Activated naive CD8-positive, alpha-beta T cell treated with anti-CD3 and anti-CD28 coated beads, Interleukin-2, amount 50 U/mL, for 24 hours (primary cell): ENCODE measurements around the gene ETV2.
"Not testable (repeated sequence)": the region's sequence is repeated elsewhere in the genome, so short reads cannot be mapped to it uniquely, and the experiment has no call there.

Experiments used
- ATAC-seq: fragments of 150-1000 bp; cut with Tn5 transposase; one replicate; pipeline ENCODE4 v1.10.0; 2021
- DNase-seq: peaks from one replicate; pipeline ENCODE4 v3.0.0; 2021
- H3K27ac Mint-ChIP-seq: one replicate; pipeline ENCODE4 v1.8.0; 2021; ENCODE audit warnings: mild to moderate bottlenecking, mixed read lengths
- H3K27me3 Mint-ChIP-seq: one replicate; pipeline ENCODE4 v1.8.0; 2021; ENCODE audit warnings: mixed read lengths
- H3K36me3 Mint-ChIP-seq: one replicate; pipeline ENCODE4 v1.8.0; 2021; ENCODE audit warnings: low read depth, mixed read lengths
- H3K4me1 Mint-ChIP-seq: one replicate; pipeline ENCODE4 v1.8.0; 2021; ENCODE audit warnings: mixed read lengths
- H3K4me3 Mint-ChIP-seq: one replicate; pipeline ENCODE4 v1.8.0; 2021; ENCODE audit warnings: mild to moderate bottlenecking, moderate library complexity, mixed read lengths
- H3K9me3 Mint-ChIP-seq: one replicate; pipeline ENCODE4 v1.8.0; 2021; ENCODE audit warnings: mixed read lengths

The ETV2 gene

DNA sequence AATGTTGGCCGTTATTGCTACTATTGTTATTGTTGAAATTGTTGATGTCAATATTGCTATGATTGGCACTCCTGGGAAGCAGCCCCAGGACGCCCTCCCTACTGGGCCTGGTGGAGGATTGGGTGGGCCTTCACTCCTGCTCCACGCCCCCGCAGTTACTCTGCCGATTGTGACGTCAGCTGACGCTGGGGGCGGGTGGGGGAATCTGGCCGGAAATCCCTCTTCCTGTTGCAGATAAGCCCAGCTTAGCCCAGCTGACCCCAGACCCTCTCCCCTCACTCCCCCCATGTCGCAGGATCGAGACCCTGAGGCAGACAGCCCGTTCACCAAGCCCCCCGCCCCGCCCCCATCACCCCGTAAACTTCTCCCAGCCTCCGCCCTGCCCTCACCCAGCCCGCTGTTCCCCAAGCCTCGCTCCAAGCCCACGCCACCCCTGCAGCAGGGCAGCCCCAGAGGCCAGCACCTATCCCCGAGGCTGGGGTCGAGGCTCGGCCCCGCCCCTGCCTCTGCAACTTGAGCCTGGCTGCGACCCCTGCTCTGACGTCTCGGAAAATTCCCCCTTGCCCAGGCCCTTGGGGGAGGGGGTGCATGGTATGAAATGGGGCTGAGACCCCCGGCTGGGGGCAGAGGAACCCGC is at the start of gene ETV2:
Gene ETV2 (plus strand): TSS at position 231 of the 637 bp plus-strand sequence. CDS start 716 bp downstream, outside the sequence.
- peaks cover 6% of the 10 kb centered on the region for H3K36me3 Mint-ChIP-seq
- ATAC-seq (no peak), DNase-seq (peak; percentile 70)
- no peaks in the 10 kb centered on the region for H3K9me3 Mint-ChIP-seq
- H3K27me3 Mint-ChIP-seq, result no peaks in the 10 kb centered on the region
- H3K4me3 Mint-ChIP-seq, result peak within 1 kb of the TSS; percentile 82
- peak within 1 kb of the TSS; percentile 62 for H3K27ac Mint-ChIP-seq
- peaks cover 34% of the 10 kb centered on the region for H3K4me1 Mint-ChIP-seq

DNA sequence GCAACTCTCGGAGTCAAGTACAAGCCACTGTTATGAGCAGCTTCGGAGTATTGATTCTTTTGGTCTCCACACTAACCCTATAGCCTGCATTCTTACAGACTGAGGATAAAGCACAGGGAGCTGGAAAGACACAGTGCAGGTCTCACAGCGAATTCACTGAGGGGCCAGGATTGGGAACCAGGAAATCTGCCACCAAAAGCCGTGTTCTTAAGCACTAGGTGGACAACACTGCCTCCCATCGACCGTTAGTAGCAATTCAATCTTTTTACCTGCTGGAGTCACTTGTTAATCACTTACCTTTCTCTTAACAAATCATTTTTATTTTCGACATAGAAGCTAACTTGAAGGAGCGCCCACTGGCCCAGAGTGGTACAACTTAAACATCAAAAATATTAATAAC is 49.3 kb upstream of the ETV2 start:
- ATAC-seq (no peak), DNase-seq (peak; percentile 12)
- no peak overlapping the region for H3K4me3 Mint-ChIP-seq
- H3K36me3 Mint-ChIP-seq, result no peaks in the 10 kb centered on the region
- peaks cover 5% of the 10 kb centered on the region for H3K27me3 Mint-ChIP-seq
- H3K27ac Mint-ChIP-seq, result no peak overlapping the region
- peaks cover 3% of the 10 kb centered on the region for H3K4me1 Mint-ChIP-seq
- H3K9me3 Mint-ChIP-seq, result no peaks in the 10 kb centered on the region

- not testable (repeated sequence) for H3K27ac Mint-ChIP-seq, H3K36me3 Mint-ChIP-seq, H3K27me3 Mint-ChIP-seq, DNase-seq, H3K4me1 Mint-ChIP-seq, H3K4me3 Mint-ChIP-seq, H3K9me3 Mint-ChIP-seq, ATAC-seq
Observed at GRCh38 chr19:35595026-35595425, 46.5 kb upstream of the ETV2 start.

GRCh38 chr19:35595928-35596327 is 45.6 kb upstream of the ETV2 start:
- no peak overlapping the region for H3K27ac Mint-ChIP-seq
- H3K36me3 Mint-ChIP-seq, result no peaks in the 10 kb centered on the region
- no peak overlapping the region for H3K4me3 Mint-ChIP-seq
- ATAC-seq (no peak), DNase-seq (no peak)
- peaks cover 3% of the 10 kb centered on the region for H3K4me1 Mint-ChIP-seq
- H3K9me3 Mint-ChIP-seq, result no peaks in the 10 kb centered on the region
- H3K27me3 Mint-ChIP-seq, result peaks cover 10% of the 10 kb centered on the region

GRCh38 chr19:35596366-35596999 is 45.1 kb upstream of the ETV2 start:
- Mint-ChIP-seq H3K36me3 (no peaks in the 10 kb centered on the region), H3K9me3 (no peaks in the 10 kb centered on the region), H3K27me3 (peaks cover 10% of the 10 kb centered on the region), H3K4me1 (peaks cover 3% of the 10 kb centered on the region), H3K4me3 (no peak overlapping the region), H3K27ac (no peak overlapping the region)
- peak; percentile 77 for ATAC-seq
- DNase-seq, result peak; percentile 16

- H3K4me1 Mint-ChIP-seq, result no peaks in the 10 kb centered on the region
- H3K27me3 Mint-ChIP-seq, result peaks cover 5% of the 10 kb centered on the region
- no peak overlapping the region for H3K4me3 Mint-ChIP-seq
- no peak for DNase-seq
- no peak overlapping the region for H3K27ac Mint-ChIP-seq
- peaks cover under 1% of the 10 kb centered on the region for H3K9me3 Mint-ChIP-seq
- ATAC-seq, result no peak
- H3K36me3 Mint-ChIP-seq, result no peaks in the 10 kb centered on the region
Observed at GRCh38 chr19:35601971-35602370, 39.6 kb upstream of the ETV2 start.

GRCh38 chr19:35604436-35604835 is 37.1 kb upstream of the ETV2 start:
- peaks cover 14% of the 10 kb centered on the region for H3K9me3 Mint-ChIP-seq
- ATAC-seq, H3K27me3 Mint-ChIP-seq, H3K4me3 Mint-ChIP-seq, H3K36me3 Mint-ChIP-seq, H3K4me1 Mint-ChIP-seq, DNase-seq, H3K27ac Mint-ChIP-seq: not testable (repeated sequence)

DNA sequence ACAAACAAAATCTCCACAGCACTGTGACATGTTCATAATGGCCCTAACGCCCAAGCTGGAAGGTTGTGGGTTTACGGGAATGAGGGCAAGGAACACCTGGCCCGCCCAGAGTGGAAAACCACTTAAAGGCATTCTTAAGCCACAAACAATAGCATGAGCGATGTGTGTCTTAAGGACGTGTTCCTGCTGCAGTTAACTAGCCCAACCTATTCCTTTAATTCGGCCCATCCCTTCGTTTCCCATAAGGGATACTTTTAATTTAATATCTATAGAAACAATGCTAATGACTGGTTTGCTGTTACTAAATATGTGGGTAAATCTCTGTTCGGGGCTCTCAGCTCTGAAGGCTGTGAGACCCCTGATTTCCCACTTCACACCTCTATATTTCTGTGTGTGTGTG is 34.4 kb upstream of the ETV2 start:
- Mint-ChIP-seq H3K9me3 (peaks cover 14% of the 10 kb centered on the region), H3K4me1 (peaks cover 18% of the 10 kb centered on the region)
- H3K4me3 Mint-ChIP-seq, ATAC-seq, H3K36me3 Mint-ChIP-seq, H3K27me3 Mint-ChIP-seq, H3K27ac Mint-ChIP-seq, DNase-seq: not testable (repeated sequence)

- H3K9me3 Mint-ChIP-seq, result peaks cover 14% of the 10 kb centered on the region
- ATAC-seq (no peak), DNase-seq (no peak)
- no peaks in the 10 kb centered on the region for H3K27me3 Mint-ChIP-seq
- no peak overlapping the region for H3K27ac Mint-ChIP-seq
- H3K36me3 Mint-ChIP-seq, result no peaks in the 10 kb centered on the region
- H3K4me1 Mint-ChIP-seq, result peaks cover 22% of the 10 kb centered on the region
- no peak overlapping the region for H3K4me3 Mint-ChIP-seq
Observed at GRCh38 chr19:35607661-35608060, 33.9 kb upstream of the ETV2 start.

DNA sequence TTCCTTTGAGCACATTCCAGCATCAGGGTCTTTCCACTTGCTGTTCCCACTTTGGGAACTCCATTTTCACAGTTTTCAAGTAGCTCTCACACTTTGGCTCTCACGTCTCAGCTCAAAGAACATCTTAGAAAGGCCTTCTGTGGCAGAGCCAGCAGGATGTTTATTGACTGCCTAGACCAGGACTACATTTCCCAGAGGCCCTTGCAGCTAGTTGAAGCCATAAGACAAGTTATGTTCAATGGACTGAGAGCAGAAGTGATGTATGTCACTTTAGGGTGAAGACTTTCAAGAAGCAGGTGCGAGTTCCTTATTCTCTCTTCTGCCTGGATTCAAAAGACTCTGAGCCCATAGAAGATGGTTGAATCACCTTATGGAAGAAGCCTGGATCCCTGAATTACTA is 33.3 kb upstream of the ETV2 start:
- Mint-ChIP-seq H3K4me1 (peaks cover 23% of the 10 kb centered on the region), H3K9me3 (peaks cover 14% of the 10 kb centered on the region), H3K27me3 (no peaks in the 10 kb centered on the region), H3K36me3 (no peaks in the 10 kb centered on the region), H3K27ac (no peak overlapping the region), H3K4me3 (no peak overlapping the region)
- ATAC-seq (no peak), DNase-seq (no peak)

- H3K9me3 Mint-ChIP-seq, result peaks cover 14% of the 10 kb centered on the region
- peak overlapping the region; percentile 53 for H3K27ac Mint-ChIP-seq
- ATAC-seq (peak; percentile 17), DNase-seq (no peak)
- H3K4me1 Mint-ChIP-seq, result peaks cover 30% of the 10 kb centered on the region
- H3K27me3 Mint-ChIP-seq, result no peaks in the 10 kb centered on the region
- no peaks in the 10 kb centered on the region for H3K36me3 Mint-ChIP-seq
- H3K4me3 Mint-ChIP-seq, result no peak overlapping the region
Observed at GRCh38 chr19:35609851-35610353, 31.6 kb upstream of the ETV2 start.

DNA sequence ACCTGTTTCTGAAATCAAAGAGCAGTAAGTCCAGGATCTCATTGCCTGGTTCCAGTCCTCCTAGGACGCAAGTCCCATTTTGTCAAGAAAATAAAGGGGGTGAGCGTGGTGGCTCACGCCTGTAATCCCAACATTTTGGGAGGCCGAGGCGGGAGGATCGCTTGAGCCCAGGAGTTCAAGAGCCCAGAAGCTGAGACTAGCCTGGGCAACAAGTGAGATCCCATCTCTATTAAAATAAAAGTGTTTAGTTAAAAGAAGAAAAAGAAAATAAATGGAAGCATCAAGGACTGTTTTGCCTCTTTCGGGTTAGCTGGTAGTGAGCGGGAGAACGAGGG is 29.4 kb upstream of the ETV2 start:
- Mint-ChIP-seq H3K4me1 (peaks cover 30% of the 10 kb centered on the region), H3K27ac (peak overlapping the region; percentile 85), H3K4me3 (peak overlapping the region; percentile 84), H3K9me3 (peaks cover 12% of the 10 kb centered on the region), H3K36me3 (peaks cover 4% of the 10 kb centered on the region), H3K27me3 (no peaks in the 10 kb centered on the region)
- no peak for ATAC-seq
- DNase-seq, result no peak

DNA sequence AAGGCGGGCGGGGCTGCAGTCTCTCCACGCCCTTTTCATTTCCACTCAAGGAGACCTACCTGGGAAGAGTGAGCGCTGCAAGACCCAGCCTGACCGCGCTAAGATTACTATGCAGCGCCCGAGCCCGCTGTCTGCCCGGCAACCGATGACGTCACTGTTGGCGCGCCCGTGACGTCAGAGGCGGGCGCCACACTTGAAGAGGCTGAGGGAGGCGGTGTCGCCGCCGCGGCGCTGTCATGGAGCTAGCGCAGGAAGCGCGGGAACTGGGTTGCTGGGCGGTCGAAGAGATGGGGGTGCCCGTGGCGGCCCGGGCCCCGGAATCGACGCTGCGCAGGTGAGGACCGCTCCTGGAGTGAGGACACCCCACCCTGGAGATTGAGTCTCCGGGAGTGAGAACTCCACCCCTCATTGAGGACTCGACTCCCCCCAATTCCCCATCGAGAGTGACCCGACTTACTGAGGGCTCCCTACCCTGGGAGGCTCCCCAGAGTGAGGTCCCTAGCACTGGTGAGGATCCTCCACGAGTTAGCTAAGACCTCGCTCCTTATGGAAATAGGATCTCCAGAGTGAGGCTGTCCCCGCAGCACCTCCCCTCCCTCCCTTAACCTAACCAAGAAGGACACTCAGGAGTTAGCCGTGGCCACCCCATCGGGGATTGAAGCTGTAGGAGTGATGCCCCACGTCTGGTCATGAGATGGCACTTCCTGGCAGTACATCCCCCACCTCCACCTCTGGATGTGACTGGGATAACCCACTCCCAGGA is 28.8 kb upstream of the ETV2 start, which contains the start of gene HAUS5:
Gene HAUS5 (plus strand): TSS at position 177 of the 763 bp plus-strand sequence. CDS start 60 bp downstream, at position 237.
- peaks cover 7% of the 10 kb centered on the region for H3K36me3 Mint-ChIP-seq
- H3K27ac Mint-ChIP-seq, result peak within 1 kb of the TSS; percentile 85
- H3K27me3 Mint-ChIP-seq, result no peaks in the 10 kb centered on the region
- peak; percentile 96 for ATAC-seq
- peak; percentile 96 for DNase-seq
- peak within 1 kb of the TSS; percentile 84 for H3K4me3 Mint-ChIP-seq
- peaks cover 7% of the 10 kb centered on the region for H3K9me3 Mint-ChIP-seq
- peaks cover 30% of the 10 kb centered on the region for H3K4me1 Mint-ChIP-seq

DNA sequence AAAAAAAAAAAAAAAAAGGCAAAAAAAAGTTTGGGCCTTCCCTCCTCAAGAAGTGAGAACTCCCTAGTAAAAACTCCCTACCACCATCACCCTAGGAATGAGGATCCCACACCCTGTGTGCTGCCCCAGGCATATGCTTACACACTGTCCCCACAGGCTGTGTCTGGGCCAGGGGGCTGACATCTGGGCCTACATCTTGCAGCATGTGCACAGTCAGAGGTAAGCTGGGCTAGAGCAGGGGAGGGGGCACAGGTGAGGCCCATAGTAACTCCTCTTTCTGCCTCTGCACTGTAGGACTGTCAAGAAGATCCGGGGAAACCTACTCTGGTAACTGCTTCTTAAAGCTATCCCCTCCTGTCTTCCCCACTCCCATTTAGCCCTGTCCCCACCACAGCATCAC is 28.0 kb upstream of the ETV2 start:
- peaks cover 7% of the 10 kb centered on the region for H3K36me3 Mint-ChIP-seq
- DNase-seq (no peak), ATAC-seq (no peak)
- H3K27me3 Mint-ChIP-seq, result no peaks in the 10 kb centered on the region
- H3K4me1 Mint-ChIP-seq, result peaks cover 30% of the 10 kb centered on the region
- H3K27ac Mint-ChIP-seq, result peak overlapping the region; percentile 85
- peak overlapping the region; percentile 84 for H3K4me3 Mint-ChIP-seq
- H3K9me3 Mint-ChIP-seq, result peaks cover 1% of the 10 kb centered on the region

DNA sequence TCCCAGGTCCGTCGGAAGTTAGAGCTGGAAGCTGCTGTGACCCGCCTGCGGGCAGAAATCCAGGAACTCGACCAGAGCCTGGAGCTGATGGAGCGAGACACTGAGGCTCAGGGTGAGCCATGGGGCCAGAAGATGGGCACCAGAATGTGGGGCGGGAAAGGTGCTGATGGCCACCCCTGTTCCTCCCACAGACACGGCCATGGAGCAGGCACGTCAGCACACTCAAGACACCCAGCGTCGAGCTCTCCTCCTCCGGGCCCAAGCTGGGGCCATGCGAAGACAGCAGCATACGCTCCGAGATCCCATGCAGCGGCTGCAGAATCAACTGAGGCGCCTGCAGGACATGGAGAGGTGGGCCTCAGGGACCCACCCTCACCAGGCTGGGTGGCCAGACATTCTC is 26.5 kb upstream of the ETV2 start:
- H3K27ac Mint-ChIP-seq, result no peak overlapping the region
- H3K4me1 Mint-ChIP-seq, result peaks cover 22% of the 10 kb centered on the region
- ATAC-seq (no peak), DNase-seq (no peak)
- no peak overlapping the region for H3K4me3 Mint-ChIP-seq
- peaks cover 7% of the 10 kb centered on the region for H3K36me3 Mint-ChIP-seq
- no peaks in the 10 kb centered on the region for H3K9me3 Mint-ChIP-seq
- no peaks in the 10 kb centered on the region for H3K27me3 Mint-ChIP-seq
